Ascending aorta (tissue), 2 donors: ENCODE measurements around the gene PTMS. TPM values are rescaled to one million over a fixed set of nuclear protein-coding genes. Genes with fewer than 3 reads are reported as not detected.

Source experiments
- DNase-seq, 2 donors: peaks; one replicate each; pipeline ENCODE4 v3.0.0-alpha.2; 2019; ENCODE audit warnings: low spot score in 2 of 2
- H3K27ac ChIP-seq, 2 donors: fragments of 200-600 bp; sonication (generic); one replicate each; pipeline ENCODE4 v1.5.1; 2016 to 2017; ENCODE audit warnings: mild to moderate bottlenecking in 1 of 2
- H3K27me3 ChIP-seq: fragments of 200-600 bp; sonication (generic); one replicate; pipeline ENCODE4 v1.5.1; 2017
- H3K36me3 ChIP-seq, 2 donors: fragments of 200-600 bp; sonication (generic); one replicate each; pipeline ENCODE4 v1.5.1; 2016
- H3K4me1 ChIP-seq, 2 donors: fragments of 200-600 bp; sonication (generic); one replicate each; pipeline ENCODE4 v1.5.1; 2016 to 2017; ENCODE audit warnings: mild to moderate bottlenecking in 1 of 2
- H3K4me3 ChIP-seq, 2 donors: fragments of 200-600 bp; sonication (generic); one replicate each; pipeline ENCODE4 v1.5.1; 2016 to 2017; ENCODE audit warnings: mild to moderate bottlenecking in 1 of 2
- H3K9me3 ChIP-seq, 2 donors: fragments of 200-600 bp; sonication (generic); one replicate each; pipeline ENCODE4 v1.5.1; 2016
- intact Hi-C: fragments of 100-400 bp; cut with DNase I; formaldehyde crosslinking; loops from one replicate; pipeline ENCODE4 v1.15.1; 2023
- total RNA-seq: library from RNA; depleted of rRNA; stranded (reverse); fragments of >200 nt; gene quantifications from one replicate; pipeline ENCODE4 v1.1.0, GENCODE V29; 2016
- TF ChIP-seq, protein P1 (sequence below), 3 experiments: fragments of 200-600 bp in 2 of 3; fragments of 450-650 bp in 1 of 3; sonication (generic) in 2 of 3; IDR thresholded peaks; one replicate each; pipeline ENCODE4 v1.5.1; 2016 to 2019; ENCODE audit warnings: antibody characterized with exemption in 3 of 3, mild to moderate bottlenecking in 1 of 3, moderate library complexity in 1 of 3

Gene PTMS
- total RNA-seq, 1 donor from 2014 or later = 361 TPM

DNA sequence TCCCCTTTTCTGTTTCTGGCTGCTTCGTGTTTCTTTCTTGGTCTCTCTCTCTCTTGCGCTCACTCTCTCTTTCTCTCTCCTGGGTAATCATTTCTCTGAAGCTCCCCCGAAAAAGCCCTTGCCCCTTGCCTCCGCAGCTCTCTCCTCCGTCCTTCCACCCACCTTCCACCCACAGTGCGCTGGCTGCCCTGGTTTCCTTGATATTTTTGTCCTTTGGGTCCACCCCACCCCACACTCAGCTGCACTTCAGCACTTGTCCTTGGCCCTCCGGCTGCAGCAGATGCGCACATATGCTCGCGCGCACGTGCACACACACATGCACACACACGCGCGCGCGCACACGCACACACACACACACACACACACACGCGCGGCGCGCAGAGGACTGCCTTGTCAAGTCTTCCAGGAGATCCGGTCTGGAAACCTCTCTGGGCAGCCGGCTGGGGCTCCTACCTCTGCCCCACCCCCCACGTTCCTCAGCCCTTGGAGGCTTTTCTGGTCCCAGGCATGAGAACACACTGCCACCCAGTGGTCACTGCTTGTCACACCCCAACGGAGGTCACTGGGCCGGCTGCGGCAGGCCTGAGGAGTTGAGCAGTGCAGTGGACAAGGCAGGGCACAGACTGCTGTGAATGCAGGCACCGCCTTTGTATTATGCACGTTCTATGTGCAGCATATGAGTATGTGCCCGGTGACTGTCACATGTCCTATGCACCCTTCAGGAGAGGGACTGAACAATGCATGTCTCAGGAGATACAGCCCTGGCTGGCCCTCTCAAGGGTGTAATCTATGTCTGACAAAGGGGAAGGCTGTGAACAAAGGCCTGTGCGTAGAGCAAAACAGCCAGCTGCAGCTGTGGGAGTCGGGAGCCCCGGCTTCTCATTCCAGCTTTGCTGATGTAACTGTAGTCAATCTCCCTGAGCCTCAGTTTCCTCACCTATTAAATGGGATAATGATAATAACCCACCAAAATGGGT lies 12.7 kb downstream of the PTMS start:
- H3K36me3 ChIP-seq = no peaks in the 10 kb centered on the region
- peaks cover 7% of the 10 kb centered on the region in 2 donors for H3K4me1 ChIP-seq
- DNase-seq = peak; percentile 82 to 97
- TF ChIP-seq, protein P1, sequence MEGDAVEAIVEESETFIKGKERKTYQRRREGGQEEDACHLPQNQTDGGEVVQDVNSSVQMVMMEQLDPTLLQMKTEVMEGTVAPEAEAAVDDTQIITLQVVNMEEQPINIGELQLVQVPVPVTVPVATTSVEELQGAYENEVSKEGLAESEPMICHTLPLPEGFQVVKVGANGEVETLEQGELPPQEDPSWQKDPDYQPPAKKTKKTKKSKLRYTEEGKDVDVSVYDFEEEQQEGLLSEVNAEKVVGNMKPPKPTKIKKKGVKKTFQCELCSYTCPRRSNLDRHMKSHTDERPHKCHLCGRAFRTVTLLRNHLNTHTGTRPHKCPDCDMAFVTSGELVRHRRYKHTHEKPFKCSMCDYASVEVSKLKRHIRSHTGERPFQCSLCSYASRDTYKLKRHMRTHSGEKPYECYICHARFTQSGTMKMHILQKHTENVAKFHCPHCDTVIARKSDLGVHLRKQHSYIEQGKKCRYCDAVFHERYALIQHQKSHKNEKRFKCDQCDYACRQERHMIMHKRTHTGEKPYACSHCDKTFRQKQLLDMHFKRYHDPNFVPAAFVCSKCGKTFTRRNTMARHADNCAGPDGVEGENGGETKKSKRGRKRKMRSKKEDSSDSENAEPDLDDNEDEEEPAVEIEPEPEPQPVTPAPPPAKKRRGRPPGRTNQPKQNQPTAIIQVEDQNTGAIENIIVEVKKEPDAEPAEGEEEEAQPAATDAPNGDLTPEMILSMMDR (IDR thresholded peaks at IDR 0.05) = peak; percentile 93 to 97 (median 95)
- H3K9me3 ChIP-seq = no peaks in the 10 kb centered on the region
- peak overlapping the region; percentile 35 to 77 for H3K27ac ChIP-seq
- intact Hi-C loops = loop anchor here (1.0 to 2.0 kb wide), 5 partner anchors 12 to 162 kb away; partner anchors contain the start of gene MLF2
- no peaks in the 10 kb centered on the region for H3K27me3 ChIP-seq
- H3K4me3 ChIP-seq = peak overlapping the region; percentile 45 to 72

DNA sequence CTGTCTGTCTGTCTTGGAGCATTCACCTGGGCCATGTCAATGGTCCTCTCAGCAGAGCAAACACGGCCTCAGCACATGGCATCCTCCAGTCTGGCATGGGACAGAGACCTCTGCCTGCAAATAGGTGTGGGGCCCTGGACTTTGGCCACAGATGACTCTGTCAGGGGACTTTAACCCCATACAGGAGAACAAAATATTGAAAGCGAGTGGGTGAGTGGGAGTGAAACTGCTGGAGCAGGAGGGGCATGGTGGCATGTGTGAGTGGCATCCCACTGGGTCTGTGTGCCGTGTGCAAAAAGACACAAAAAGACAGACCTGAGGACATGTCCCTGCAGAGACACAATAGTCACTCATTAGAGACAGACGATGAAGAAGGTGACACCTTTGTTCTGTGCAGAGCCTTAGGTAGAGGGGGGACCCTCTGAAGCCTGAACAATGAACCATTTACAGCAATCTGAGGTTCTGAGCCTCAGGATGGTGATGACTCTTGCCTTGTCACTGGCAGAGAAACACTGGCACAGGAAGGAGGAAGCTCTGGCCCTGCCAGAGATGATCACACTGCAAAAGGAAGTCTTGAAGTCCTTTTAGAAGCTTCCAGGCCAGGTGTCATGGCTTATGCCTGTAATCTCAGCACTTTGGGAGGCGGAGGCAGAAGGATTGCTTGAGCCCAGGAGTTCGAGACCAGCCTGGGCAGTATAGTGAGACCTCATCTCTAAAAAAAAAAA lies 13.7 kb downstream of the PTMS start:
- H3K27me3 ChIP-seq = no peaks in the 10 kb centered on the region
- no peak overlapping the region for H3K4me3 ChIP-seq
- no peak overlapping the region for H3K27ac ChIP-seq
- H3K4me1 ChIP-seq = peaks cover 7% of the 10 kb centered on the region in 2 donors
- H3K36me3 ChIP-seq = no peaks in the 10 kb centered on the region
- intact Hi-C loops = loop anchor here (1.0 to 2.0 kb wide), 4 partner anchors 27 to 163 kb away; partner anchors contain the start of gene MLF2
- DNase-seq = no peak
- no peaks in the 10 kb centered on the region for H3K9me3 ChIP-seq
- TF ChIP-seq, protein P1 (IDR thresholded peaks at IDR 0.05) = no peak

DNA sequence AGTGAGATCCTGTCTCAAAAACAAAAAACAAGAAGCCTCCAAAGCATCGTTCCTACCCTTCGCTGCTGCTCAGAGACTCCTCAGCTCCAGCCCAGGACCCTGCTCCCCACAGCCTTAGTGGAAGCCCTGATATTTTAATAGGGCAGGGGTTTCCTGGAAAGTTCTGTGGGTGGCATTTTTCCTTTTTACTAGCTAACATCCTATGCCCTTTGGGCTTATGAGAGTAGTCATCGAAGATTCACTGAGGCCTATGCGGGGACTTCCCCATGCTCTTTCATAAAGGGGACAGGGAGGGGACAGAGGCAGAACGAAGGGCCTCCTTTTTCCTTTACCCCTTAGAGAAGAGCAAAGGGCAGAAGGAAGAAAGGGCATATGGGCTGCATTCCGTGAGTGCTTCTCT lies 14.4 kb downstream of the PTMS start:
- no peaks in the 10 kb centered on the region for H3K27me3 ChIP-seq
- no peak overlapping the region for H3K4me3 ChIP-seq
- H3K9me3 ChIP-seq = no peaks in the 10 kb centered on the region
- DNase-seq = no peak
- TF ChIP-seq, protein P1 (IDR thresholded peaks at IDR 0.05) = no peak
- H3K27ac ChIP-seq = no peak overlapping the region
- intact Hi-C loops = no loop called here
- H3K36me3 ChIP-seq = no peaks in the 10 kb centered on the region
- H3K4me1 ChIP-seq = peaks cover 7% of the 10 kb centered on the region in 2 donors

DNA sequence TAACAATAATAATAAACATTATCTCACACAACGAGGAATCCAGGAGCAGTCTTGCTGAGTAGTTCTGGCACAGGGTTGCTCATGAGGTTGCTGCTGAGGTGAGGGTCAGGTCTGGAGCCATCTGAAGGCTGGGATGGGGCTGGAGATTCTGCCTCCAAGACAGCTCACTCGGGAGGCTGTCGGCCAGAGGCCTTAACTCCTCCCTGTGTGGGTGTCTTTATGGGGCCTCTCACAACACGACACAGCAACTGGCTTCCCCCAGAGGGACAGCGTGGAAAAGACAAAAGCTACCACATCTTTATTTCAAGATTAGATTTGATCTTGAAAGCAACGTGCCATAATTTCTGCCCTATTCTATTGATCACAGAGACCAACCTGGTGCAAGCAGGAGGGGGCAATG lies 16.0 kb downstream of the PTMS start:
- no peaks in the 10 kb centered on the region for H3K36me3 ChIP-seq
- intact Hi-C loops = no loop called here
- TF ChIP-seq, protein P1 (IDR thresholded peaks at IDR 0.05) = no peak
- H3K27me3 ChIP-seq = no peaks in the 10 kb centered on the region
- no peak overlapping the region for H3K4me3 ChIP-seq
- H3K9me3 ChIP-seq = no peaks in the 10 kb centered on the region
- no peak overlapping the region for H3K27ac ChIP-seq
- peaks cover 7% of the 10 kb centered on the region in 2 donors for H3K4me1 ChIP-seq
- DNase-seq = no peak

DNA sequence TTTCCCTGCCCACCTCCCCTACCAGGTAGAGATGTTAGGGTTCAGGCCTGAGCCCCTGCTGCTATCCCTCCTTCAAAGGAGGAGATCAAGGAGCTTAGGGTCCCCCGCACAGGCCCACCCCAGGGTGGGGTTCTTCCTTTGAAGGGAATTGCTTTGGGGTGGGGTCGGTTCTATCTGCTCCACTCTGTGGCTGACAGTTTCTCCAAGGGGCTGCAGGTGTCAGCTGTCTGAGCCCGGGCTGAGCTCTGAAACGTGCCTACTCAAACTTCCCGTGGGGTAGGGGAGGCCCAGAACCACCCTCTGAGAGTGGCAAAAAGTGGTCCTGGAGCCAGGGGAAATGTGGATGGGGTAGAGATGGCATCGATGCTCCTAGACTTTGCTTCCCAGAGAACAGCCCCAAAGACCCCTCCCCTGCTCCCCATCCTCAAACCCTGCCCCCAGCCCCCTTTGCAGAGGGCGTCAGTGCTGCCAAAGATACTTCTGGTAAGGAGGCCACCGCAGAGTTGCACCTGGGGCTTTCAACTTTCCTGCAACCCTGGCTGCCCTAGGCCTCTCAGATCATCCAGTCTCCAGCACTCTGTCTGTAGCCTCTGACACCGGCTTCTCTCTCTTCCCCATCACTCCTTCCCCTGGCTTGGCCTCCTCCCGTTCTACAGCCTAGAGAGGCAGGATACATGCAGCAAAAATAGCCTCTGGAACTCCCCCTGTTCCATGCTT lies 16.8 kb downstream of the PTMS start:
- no peak for DNase-seq
- TF ChIP-seq, protein P1 (IDR thresholded peaks at IDR 0.05) = no peak
- no peak overlapping the region for H3K4me3 ChIP-seq

More for the DNA sequence above, 16.8 kb downstream of the PTMS start:
- intact Hi-C loops = no loop called here
- no peaks in the 10 kb centered on the region for H3K36me3 ChIP-seq
- no peak overlapping the region for H3K27ac ChIP-seq
- no peaks in the 10 kb centered on the region for H3K27me3 ChIP-seq
- H3K9me3 ChIP-seq = no peaks in the 10 kb centered on the region
- H3K4me1 ChIP-seq = peaks cover 5 to 7% of the 10 kb centered on the region in 2 donors
